Right kidney (tissue), 1 donor: ENCODE results near the gene PKM.
"Not testable (repeated sequence)": the region's sequence is repeated elsewhere in the genome, so short reads cannot be mapped to it uniquely, and the experiment has no call there.

Experiments
- DNase-seq: peaks from one replicate; pipeline ENCODE4 v3.0.0-alpha.2; 2016

Gene PKM

GRCh38 chr15:72179950-72180581 lies 50.9 kb downstream of the PKM start:
- no peak for DNase-seq

DNA sequence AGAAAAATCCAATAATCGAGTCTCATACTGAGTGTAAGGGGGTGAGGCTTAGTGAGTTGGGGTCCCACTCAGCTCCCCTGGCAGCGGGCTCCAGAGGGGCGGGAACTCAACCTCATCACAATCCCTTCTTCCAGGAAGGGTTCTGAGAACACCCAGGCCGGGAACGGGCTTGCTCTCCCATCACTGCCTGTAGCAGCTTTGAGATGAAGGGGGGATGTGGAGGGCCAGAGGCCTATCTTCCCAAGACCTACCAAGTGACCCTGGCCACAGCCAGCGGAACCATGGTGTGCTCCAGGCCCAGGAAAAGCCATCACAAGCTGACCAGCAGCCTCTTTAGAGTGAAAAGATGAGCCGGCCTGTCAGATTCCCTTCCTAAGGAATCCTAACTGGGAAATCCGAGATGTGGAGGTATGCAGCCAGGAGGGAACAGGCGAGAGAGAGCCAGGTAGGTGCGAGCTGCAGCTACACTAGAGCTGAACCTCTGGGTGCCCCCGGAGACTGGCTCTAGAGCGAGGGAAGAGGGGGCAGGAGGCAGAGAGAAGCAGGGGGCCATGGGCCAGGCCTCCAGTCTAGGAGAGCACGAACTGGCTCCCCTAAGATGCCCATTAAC lies 51.9 kb downstream of the PKM start:
- no peak for DNase-seq

GRCh38 chr15:72176743-72177142 lies 54.2 kb downstream of the PKM start:
- DNase-seq, result no peak

GRCh38 chr15:72176159-72176558 lies 54.8 kb downstream of the PKM start:
- no peak for DNase-seq

DNA sequence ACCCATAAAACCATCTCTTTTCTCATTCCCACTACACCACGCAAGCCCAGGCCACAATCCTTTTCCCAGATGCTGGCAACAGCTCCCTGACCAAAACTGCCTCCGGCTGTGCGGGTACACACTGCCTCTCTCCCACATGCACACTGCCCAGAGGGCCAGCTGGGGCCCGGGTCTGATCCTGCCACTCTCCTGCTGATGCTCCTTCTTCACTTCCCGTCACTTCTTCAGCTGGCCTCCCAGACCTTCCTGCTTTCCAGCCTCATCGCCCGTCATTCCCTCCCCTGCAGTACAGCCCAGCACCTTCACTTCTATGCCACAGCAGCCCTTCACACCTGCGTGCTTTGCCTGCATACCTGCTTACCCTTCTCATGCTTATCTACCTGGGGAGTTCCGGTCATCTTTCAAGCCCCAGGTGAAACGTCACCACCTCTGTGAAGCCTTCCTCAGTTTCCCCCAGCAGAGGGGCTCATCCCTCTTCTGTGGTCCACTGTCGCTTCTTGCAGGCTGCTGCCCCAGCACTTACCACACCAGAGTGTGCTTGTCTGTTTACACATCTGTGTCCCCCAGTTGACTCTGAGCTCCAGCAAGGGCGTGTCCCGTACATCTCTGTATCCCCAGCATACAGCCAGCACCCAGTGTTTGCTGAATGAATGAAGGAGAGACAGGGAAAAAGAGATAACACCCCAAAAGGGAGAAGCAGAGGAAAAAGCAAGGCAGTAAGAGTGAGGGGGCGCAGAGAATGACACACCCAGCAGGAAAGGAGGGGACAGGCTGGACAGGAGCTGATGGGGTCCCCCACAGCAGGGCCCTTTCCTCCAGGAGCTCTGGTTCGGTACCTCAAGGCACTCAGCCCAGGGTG lies 55.6 kb downstream of the PKM start:
- no peak for DNase-seq

DNA sequence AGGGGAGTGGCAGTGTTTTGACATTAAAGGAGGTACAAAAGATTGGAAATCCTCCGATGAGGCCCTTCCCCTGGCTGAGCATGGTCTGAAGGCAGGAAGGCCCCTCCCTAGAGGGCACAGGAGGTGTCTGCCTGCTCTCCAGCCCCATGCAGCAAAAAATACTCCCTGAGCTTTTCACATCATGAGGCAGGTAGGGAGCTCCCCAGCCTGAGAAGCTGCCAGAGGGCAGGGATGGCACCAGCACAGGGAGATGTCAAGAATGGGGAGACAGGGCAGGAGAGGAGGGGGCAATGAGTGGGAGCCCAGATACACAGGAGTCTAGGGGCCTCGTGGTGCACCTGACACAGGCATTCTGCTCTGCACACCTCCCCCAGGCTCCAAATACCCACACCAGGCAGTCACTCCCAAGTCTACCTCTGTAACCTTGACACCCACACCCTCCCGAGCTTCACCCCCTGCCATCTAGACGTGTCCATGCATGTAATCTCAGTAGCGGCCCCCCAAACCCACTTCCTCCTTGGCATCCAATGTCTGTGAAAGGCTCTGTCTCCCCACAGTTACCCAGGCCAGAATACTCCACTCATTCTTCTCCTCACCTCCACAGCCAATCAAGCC lies 56.3 kb downstream of the PKM start:
- no peak for DNase-seq

DNA sequence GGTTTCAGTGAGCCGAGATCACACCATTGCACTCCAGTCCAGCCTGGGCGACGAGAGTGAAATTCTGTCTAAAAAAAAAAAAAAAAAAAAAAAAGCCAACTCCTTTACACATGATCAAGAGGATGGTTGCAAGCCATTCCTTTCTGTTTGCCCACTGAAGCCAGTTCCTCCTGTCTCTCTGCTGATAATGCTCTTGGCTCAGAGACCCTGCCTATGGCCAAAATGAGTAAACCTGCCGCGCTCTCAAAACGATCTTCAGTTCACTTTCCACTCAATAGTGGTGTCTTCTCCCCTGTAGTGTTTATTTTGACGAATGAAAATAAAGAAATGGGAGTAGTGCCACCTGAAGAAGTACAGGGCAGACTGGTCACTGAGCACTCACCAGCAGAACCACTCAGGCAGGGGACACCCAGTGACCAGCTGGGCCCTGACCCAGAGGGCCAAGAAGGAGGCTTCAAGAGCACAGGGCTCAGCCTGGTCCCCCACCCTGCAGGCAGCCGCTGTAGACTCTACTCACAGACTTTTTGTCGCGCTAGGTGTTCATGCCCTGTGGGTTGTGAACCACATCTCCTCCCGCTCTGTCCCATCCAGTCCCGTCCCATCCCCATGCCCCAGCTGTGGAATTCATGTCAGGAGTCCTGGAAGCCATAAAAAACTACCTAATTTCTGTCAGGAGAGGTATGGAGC lies 57.0 kb downstream of the PKM start:
- no peak for DNase-seq

DNA sequence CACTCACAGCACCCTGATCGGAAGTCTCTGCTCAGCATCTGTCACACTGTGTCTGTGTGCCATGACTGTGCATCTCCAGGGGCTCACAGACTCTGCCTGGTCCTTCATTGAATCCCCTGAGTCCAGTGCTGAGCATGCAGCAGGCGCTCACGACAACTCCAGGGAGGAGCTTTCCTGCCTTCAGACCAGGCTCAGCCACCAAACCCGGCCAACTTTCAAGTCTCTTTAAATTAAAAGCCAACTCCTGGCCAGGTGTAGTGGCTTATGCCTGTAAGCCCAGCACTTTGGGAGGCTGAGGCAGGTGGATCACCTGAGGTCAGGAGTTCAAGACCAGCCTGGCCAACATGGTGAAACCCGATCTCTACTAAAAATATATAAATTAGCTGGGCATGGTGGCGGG lies 57.6 kb downstream of the PKM start:
- no peak for DNase-seq

DNA sequence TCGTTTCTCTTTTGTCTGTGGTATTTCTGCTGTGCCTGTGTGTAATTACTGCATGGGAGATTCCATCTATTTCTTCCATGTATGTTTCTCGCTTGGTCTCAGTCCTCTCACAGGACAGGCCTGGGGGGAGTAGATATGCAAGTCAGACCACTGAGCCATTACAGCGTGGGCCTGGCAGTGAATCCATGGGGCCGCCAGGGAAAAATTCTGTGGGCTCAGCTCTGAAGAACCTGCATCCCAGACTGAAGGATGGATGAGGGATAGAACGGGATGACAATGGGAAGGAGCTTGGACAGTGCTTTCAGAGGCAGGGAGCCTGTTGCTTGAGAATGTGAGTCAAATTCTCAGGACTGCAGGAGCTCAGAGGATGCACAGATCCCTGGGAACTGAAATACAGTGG lies 58.2 kb downstream of the PKM start:
- DNase-seq, result no peak

DNA sequence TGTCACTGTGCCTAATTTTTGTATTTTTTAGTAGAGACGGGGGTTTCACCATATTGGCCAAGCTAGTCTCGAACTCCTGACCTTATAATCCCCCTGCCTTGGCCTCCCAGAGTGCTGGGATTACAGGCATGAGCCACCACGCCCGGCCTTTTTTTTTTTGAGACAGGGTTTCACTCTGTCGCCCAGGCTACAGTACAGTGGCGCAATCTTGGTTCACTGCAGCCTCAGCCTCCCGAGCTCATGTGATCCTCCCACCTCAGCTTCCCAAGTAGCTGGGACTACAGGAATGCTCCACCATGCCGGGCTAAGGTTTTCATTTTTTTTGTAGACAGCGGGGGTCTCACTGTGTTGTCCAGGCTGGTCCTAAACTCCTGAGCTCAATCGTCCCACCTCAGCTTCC lies 59.0 kb downstream of the PKM start:
- not testable (repeated sequence) for DNase-seq

GRCh38 chr15:72170691-72171090 lies 60.3 kb downstream of the PKM start:
- DNase-seq, result no peak

- no peak for DNase-seq
These were observed 60.9 kb downstream of the PKM start for GRCh38 chr15:72169921-72170611.

- DNase-seq, result no peak
These were observed 61.6 kb downstream of the PKM start for GRCh38 chr15:72169236-72169920.

DNA sequence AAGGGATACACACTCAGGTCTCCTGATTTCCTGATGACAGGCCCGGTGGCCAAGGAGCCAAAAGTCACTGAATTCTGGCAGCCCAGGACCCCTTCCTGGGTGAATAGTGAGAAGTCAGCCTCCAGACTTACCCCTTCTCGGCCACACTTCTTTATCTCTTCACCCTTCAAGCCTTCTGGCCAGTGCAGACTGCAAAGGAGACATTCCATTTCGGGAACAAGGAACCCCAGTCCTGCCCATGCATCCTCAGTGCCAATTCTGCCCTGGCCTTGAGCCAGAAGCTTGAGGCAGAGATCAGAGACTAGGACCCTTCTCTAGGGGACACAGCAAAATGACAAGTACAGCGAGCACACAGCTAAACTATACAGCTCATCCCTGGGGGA lies 62.2 kb downstream of the PKM start:
- no peak for DNase-seq

DNA sequence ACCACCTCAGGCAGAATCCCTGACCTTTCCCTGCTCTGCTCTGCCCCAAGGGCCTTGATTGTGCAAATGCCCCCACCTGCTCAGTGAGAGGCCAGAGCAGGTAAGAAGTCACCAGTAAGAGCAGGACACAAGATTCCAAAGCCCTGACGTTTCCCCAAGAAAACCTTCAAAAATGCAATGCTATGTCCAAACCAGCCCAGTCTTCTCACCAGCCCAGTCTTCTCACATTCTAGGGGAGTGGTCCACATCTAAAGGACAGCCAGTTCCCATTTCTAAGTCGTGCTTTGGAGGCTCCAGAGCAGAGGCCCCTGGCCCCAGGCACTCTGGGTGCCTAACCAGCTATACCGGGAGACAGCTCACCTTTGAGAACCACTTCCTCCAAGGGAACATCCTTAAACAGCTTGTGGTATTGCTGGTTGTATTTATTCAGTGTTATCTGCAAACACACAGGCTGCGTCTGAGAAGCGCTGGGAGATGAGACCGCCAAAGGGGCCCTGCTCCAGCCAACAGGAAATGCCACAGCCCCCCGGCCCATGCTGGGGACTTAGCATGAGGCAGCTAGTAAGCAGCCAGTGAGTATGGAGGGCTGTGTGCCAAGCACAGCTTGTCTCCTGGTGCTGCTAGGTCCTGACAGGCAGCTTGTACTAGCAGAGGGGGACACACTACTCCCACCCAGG lies 62.7 kb downstream of the PKM start:
- DNase-seq, result no peak

GRCh38 chr15:72167445-72167844 lies 63.5 kb downstream of the PKM start:
- DNase-seq, result no peak

DNA sequence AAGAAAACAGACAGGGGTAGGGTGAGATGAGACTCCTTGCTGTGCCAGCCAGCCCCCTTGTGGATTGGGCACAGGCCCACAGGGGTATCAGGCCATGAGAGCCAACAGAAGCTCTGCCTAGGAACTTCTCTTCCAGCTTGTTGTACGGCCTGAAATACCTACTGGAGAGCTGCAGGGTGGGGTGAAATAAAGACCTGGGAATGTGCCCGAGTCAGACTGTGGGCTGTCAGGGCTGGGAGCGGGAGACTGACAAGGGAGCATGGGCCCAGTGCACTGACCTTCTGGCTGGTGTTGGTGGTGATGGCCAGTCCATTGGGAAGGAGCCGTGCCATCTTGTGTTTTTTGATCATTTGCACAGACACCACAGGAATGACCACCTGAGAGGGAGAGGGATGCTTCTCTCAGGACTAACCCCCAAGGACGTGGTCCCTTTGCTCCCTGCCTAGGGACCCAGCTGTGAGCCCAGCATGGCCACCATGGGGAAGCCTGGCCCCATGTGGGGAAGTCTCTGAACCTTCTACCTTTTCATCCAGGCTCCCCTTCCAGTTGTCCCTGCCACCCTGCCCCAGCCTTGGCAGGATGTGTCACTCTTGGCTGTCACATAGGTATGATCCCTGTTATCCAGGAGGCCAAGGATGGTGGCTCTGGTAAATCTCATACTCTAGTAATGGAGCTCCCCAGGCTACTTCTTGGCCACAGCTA lies 64.1 kb downstream of the PKM start:
- no peak for DNase-seq

GRCh38 chr15:72163719-72164118 lies 67.3 kb downstream of the PKM start:
- no peak for DNase-seq

DNA sequence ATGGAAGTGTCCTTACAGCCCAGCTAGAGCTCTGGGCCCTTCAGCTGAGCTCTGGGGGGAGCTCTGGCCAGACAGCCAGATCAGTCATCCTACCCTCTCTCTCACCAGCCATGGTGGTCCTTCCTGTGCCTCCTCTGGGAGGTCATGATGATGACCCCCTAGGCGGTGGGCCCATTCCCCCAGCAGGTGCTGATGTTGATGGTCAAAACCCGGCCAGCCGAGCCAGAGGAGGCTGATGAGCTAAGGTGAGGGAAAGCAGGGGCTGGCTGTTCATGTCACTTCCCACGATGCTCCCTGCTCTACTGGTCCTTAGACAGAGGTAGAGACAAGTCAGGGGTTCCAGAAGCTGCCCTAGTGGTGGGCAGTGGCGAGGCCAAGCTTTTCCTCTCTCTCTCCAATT lies 68.4 kb downstream of the PKM start:
- no peak for DNase-seq
